RPMI8226 (cell line): ENCODE results near the gene LRBA.

Experiments used
- DNase-seq: peaks from one replicate; pipeline ENCODE4 v3.0.0-alpha.2; 2015

Gene LRBA

DNA sequence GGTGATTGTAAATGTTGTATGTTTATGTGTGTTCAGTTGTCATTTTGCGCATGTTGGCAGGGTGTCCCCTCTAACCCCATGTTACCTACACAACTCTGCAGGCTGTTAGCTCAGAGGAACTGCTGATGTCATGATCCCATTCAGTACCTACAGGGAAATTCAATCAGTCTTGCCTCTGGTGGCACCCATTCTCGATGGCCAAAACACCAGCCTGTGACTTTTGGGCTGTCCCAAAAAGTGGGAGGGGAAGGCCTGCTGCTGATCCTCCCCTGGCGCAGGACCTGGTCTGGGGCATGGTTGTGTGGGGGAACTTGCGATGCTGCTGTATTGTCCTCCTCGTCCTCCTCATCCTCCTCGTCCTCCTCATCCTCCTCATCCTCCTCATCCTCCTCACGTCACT, 762.3 kb downstream of the LRBA start:
- DNase-seq: no peak

DNA sequence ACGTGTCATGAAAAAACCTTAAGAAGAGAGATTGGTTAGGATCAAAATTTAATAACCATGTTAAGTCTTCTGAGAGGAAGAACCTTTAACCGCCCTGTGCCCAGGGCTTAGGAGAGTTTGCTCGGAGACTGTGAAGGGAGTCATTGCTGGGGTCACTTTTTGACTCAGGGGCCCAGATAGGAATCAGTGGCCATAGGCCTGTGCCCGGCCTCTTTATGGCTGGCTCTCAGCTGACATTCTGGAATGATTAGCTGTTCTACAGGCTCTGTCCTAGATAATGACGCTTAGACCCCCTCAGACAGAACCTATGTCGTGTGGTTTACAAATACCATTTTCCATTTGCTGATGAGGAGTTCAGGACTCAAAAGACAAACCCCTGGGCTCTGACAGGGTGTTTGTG, 762.8 kb downstream of the LRBA start:
- DNase-seq: no peak

DNA sequence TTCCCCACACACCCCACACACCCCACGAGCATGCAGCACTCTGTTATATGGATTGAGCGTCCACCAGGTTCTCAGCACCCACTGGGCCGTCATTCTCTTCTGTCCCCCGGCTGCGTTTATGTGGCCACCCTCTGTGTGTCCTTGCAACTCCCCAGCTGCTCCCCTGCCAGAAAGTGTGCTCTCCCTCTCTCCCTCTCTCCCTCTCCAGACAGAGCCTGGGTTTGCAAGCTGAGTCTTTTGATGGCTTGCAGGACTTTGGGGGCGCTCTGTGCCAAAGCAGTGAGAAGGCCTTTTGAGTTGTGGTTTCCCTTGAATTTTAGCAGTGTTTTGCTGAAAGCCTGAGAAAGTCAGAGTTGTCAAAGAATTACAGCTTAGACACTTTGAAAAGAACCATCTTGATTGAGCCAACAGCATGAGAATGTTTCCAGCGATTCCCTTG, 763.3 kb downstream of the LRBA start:
- no peak for DNase-seq

DNA sequence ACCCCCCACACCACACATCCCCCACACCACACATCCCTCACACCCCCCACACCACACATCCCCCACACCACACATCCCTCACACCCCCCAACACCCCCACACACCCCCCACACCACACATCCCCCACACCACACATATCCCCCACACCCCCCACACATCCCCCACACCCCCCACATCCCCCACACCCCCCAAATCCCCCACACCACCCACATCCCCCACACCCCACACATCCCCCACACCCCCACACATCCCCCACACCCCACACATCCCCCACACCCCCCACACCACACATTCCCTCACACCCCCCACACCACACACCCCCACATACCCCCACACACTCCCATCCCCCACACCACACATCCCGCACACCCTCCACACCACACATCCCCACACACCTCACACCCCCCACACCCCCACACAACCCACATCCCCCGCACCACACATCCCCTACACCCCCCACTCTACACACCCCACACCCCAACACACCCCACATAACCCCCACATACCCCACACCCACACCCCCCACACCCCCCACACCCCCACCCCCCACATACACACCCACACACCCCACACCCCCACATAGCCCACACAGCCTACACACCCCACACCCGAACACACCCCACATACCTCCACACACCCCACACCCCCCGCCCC, 764.0 kb downstream of the LRBA start:
- no peak for DNase-seq

DNA sequence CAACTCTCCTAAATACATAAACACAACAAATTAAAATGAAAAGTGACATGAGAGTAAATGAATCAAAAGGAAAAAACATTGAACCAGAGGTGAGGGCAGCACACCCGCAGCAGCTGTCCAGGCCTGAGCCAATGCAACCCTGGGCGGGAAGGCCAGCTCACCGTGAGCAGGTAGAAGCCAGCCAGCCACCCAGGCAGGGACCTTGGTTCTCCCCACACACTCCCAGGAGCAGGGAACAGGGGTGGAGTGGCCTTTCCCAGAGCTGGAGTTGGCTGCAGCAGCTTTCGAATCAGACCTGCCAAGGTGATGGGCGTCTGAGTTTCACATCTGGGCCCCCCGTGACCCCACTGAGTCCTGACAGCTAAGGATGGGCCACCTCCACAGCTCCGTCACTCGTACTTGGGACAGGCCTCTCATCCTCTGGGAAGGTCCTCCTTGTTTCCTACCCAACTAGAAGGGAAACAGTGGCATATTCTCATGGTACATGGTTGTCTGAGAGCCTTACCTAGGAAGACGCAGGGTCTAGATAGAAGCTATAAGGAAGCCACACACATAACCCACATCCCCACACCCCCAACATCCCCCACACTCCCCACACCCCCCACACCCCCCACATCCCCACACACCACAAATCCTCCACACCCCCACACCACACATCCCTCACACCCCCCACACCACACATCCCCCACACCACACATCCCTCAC, 764.6 kb downstream of the LRBA start:
- no peak for DNase-seq

DNA sequence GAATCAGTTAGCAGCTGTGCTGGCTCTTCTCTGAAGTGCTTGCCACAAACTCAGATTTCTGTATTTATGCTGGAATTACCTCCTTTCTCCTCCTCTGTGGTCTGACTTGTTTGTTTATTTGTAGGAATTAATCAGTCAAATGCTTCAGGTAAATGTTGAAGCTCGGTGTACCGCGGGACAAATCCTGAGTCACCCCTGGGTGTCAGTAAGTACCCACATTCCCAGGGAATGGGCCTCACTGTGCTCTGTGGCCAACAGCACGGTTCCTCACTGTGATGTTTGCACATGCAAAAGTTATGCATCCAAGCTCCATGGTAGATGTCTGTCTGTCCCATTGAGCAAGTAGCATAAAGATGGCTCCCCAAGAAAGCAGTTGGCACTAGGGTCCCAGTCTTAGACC, 766.9 kb downstream of the LRBA start:
- DNase-seq: no peak

DNA sequence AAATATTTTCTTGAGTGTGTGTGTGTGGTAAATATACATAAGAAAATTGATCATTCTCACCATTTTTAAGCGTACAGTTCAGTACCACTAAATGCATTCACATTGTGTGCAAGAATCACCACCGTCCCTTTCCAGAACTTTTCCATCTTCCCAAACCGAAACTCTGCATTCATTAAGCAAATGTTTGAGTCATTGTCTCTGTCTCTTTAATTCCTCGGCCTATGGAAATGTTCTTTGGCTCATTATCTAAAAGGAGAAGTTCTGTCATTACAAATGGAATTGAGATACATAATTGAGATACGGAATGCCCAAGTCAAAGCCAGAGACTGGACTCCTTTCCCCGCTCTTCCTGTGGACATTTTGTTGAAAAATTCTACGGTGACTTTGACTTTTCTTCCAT, 767.9 kb downstream of the LRBA start:
- DNase-seq: no peak

DNA sequence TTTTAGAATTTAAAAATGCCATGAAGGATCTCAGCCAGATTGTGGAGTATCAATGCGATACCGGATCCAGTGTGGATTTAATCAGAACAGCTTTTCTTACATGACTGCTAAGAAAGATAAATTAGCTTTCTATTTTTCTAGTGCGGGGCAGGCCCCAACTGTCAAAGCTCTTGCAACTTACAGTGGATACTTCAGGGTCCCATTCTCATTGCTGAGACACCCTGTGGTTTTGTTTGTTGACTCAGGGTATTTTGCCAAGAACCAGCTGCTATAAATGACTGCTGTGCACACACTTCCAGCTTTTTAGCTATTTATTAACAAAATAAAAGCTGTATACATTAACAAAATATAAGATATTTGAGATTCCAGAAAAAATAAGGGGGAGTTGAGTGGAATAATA, 770.5 kb downstream of the LRBA start:
- no peak for DNase-seq

DNA sequence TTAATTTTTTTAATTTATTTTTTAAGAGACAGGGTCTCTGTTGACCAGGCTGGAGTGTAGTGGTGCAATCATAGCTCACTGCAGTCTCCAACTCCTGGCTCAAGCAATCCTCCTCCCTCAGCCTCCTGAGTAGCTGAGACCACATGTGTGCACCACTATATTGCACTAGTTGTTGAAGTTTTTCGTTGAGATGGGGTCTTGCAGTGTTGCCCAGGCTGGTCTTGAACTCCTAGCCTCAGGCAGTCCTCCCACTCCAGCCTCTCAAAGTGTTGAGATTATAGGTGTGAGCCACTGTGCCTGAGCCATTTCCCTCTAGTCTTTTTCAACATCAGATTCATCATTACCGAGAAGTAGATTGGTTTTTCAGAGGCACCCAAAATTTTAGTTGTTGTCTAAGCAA, 771.2 kb downstream of the LRBA start:
- no peak for DNase-seq

DNA sequence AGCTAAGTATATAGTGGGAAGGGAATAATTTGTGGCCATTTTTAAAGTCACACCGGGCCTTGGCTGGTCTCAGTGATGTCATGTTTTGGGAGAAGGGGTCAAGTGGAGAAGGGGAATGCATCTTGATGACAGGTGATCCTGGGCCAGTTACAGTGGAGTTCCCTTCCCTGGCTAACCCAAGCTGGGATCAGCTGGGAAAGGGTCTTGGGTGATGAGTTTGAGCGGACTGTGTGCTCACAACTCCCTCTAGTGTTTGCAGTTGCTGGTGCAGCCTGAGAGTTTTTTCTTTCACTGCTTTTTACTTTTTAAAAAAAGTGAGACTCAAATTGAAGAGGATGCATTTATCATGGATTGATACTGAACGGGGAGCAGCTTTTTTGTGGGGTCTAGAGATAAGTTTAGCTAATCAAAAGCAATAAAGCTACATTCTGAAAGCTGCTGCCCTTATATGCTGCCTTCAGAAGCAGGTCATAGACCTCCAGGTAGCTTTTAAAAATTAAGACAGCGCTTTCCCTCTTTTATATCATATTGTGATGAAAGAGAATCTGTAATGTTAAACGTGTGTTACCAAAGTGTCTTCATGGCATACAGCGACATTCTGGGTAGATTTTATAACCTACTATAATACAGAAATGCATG, 772.1 kb downstream of the LRBA start:
- no peak for DNase-seq

DNA sequence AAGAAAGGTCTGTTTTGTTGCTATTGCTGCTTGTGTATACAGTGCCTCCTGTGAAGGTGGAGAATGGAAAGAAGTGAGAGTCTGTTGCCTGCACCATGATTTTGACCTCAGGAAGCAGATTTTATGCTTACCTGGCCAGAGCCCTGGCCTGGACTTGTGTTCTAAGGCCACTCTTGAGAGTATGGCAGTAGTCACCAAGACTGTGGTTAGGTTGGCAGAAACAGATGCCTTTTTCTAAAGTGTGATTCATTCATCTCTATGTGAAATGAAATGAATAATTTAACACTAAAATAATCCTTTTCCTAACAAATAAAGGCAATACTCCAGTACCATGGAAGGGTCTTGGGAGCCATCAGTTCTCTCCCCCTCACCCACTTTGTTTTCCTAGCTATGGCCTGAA, 775.1 kb downstream of the LRBA start:
- no peak for DNase-seq

DNA sequence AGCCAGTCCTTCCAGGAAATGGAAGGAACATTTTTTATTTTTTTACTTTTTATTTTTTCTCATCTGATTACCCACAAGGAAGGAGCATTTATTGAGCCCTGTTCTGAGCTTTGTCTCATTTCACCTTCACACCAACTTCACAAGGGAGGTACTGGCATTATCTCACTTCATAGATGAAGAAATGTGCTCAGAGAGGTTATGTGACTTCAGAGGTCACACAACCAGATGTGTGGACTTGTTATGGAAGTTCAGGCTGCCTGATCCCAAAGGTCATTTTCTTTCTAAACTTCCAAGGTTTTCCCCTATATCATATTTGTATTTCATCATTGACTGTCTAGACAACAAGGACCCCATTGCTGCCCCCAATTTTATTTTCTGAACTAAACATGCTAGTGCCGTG, 776.5 kb downstream of the LRBA start:
- DNase-seq: no peak

DNA sequence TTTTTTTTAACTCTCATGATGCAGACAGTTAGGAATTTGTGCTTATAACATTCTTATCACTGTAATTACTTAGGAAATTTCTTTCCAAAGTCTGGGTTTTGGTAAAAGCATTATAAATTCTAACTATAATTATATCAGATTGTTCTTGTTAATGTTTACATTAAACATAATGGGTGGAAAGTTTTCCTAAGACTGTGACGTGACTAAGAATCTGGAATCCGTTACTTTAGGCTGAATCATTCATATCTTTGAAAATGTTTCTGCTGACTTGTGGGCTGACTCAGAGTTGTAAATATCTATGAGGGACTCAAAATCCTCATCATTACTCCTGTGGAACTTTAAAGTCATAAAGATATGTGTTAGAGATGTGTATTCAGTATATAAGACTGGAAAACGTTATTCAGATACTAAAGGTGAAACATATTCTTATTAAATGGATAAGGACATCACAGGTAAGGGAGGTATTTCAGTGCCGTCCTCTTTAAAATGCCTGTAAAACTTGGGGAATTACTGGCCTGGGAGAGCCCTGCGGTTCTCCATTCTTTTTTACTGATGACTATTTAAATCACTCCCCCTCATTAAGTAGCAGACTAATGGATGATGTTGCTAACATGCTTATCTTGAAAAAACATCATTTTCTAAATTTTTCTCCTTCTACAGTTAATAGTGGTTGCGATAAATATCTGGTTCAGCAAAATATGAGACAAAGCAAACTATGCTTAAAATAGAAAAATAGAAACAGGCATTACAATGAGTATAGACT, 777.8 kb downstream of the LRBA start:
- no peak for DNase-seq

DNA sequence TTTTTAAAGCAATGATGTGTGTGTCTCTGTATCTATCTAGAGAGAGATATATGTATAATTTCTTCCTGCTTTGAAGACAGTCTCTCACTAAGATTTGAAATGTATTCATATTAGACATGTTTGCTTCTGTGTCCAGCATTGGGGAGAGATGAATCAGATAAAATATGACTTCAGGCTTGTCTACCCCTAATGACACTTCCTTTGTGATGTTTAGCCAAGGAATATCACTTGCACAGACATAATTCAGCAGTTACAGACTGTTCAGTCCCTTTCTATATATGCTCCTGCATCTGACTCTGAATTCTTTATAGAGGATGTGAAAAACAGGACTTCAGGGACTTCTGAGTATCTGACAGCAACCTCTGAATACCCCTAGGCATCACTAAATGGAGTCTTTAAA, 778.5 kb downstream of the LRBA start:
- DNase-seq: no peak

DNA sequence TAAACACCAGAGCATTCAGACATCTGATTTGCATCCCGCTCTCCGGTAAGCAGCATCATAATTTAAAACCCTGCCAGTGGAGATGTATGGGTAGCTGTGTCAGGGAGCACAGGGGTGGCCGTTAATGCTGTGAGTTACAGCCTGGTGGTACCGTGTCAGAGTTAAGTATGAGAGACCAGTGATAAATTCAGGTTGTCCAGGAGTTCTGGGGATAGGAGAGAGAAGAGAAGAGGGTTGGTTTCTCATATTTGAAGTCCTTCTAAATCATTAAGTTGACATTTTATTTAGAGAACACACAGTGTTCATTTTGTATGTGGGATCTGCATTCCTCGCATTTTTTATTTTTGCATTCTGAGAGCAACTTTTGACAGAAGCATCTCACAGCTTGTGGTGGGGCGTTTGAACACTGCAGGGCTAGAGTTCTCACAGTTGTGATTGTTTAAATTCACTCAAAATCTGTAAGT, 779.2 kb downstream of the LRBA start:
- no peak for DNase-seq

DNA sequence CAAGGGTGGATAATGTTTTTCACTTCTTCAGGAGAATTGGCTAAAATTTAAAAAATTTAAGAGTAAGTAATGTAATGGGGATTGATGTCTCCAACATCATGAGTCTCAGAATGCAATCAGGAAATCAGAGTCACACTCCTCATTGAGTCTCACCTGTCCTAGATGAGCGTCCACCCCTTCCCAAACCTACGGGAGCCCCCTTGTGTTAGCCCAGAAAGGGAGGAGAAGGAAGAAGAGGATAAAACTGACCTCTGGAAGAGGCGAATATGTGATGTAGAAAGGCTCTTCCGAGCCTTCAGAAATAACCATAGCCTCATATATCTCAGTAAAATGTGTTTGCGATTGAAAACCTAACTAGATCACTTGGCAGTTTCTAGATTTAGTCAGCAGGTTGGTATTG, 779.8 kb downstream of the LRBA start:
- DNase-seq: no peak

DNA sequence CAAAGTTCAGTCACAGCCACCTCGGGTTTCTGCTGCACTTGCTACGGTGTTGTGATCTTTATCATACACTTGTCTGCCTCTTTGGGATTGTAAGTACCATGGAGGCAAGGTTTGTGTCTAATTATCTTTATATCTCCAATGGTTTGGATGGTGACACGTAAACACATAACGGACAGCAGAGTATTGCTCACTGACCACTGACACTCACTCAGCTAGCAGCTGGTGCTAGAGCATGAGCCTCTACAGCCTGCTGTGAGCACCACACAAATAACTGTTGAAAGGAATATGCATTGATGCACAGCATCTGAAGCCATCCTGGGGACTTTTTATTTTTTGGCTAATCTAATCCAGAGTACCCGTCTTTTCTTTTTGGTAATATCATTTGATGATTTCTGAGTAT, 780.8 kb downstream of the LRBA start:
- DNase-seq: no peak

DNA sequence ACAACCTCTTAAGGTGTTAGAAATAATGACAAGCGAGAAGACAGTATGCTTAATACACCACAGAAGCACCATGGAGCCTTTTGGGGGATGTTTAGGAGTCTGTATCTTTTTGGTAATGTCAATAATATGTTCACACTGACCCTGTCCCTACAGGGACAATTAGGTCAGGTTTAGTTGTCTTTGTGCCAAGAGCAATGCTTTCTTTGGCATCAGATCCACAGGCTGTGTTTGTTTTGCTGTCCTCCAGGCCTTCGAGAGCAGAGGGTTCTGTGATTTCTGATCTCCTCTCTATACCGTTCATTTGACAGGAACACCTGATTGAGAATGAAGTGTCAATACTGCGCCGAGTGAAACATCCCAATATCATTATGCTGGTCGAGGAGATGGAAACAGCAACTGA, 783.1 kb downstream of the LRBA start:
- DNase-seq: no peak

DNA sequence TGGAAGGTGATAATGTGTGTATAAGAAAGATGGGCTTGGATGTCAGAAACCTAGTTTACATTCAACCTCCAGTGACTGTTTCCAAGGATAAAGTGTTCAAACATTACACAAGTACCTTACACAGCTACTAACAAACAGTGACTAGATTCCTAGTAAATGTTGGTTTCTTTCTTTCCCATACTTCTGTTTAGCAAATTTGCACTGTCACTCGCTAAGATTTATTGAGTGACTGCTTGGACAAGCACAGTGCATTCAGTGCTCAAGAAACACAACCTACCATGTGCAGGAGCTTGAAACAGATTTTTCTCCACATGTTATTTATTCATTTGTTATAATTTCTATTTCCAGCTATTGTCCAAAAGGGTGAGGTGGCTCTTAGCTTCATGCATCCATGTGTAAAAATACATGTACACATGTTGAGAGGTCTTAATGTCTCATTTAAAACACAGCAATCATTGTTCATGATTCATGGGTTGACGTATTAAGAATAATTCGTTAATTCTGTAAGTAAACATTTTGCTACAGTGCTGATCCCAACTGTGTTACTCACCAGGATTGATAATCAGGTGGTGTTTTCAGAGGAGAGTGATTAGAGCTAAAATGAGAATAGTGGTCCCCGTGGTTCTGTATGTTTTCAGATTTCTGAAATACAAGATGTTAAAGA, 783.8 kb downstream of the LRBA start:
- no peak for DNase-seq

DNA sequence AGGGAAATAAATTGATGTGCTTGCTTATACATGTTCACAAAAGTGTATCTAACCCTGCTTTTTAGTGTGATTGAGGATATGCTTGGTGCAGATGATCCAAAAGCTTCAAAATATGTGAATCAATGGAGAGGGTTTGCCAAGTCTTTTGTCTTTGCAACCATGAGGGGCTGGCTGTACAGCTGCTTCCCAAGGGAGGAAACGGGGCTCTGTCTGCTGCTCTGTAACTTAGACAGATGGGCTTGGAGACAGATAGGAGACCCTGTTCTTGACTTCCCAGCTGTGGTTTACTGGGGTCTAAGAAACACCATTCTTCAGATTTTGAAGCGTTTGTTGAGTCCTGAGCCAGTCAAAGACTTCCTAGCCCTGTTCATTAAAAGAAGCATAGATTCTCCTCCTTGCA, 784.5 kb downstream of the LRBA start:
- no peak for DNase-seq

DNA sequence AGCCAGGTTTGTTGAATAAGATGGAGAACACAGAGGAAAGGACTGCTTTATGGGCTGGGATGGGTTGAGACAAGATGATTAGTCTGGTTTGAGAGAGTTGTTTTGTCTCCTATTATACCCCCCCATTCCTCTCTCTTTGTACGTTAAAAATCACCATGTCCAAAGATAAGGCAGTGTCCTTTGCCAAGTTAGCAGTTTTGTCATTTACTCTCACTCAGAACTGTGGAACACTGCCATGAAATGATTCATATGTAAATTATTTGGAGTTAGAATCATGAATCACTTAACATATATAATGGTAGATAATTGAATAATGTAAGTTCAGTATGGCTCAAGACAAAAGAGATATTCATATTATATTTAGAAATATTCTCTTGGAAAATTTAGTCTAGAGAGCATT, 785.6 kb downstream of the LRBA start:
- DNase-seq: no peak

DNA sequence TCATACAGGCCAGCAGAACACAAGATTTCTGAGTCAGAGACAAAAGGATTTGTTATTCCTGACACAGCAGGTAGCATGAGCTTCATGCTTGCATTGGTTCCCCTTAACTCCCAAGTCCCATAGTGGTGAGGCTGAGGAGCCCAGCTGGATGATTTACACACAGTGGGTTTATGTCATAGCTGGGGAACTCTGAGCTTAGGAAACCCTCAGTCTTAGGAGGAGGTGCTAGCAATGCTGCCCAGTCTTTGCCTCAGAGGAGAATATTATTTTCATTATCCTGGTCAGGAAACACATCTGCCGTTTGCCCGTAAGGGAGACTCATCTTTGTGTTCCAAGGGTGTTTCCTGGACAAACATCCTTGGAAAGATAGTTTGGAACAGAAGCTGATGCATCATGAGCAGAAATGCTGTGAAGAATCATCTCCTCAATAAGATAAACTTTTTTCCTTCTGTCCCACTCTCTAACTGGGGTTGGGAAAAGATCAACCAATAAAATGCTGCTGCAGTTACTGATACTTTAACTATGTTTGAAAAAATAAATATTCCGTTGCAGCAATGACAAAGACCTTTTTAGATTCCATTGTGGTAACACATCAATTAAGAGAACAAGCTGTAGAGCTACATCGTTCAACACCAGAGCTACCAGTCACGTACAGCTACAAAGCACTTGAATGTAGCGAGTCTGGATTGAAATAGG, 790.0 kb downstream of the LRBA start:
- no peak for DNase-seq
